HepG2 (cell line): Measurements from ENCODE around the gene DPP3. TPM values are rescaled to one million over a fixed set of nuclear protein-coding genes. Genes with fewer than 3 reads are reported as not detected.

ENCODE experiments used
- FOXK1 ChIP-seq: sonication (generic); formaldehyde crosslinking; IDR thresholded peaks from 2 replicates; pipeline ENCODE4 v1.4.0; 2020; ENCODE audit warnings: low read depth, missing genetic modification reagents, borderline replicate concordance
- MAF1 ChIP-seq: sonication (generic); formaldehyde crosslinking; IDR thresholded peaks from 2 replicates; pipeline ENCODE4 v1.5.0; 2020; ENCODE audit warnings: missing genetic modification reagents, borderline replicate concordance
- MEIS1 ChIP-seq: sonication (generic); formaldehyde crosslinking; IDR thresholded peaks from 2 replicates; pipeline ENCODE4 v1.9.0; 2021; ENCODE audit warnings: mild to moderate bottlenecking, missing genetic modification reagents, moderate library complexity, borderline replicate concordance
- YEATS4 ChIP-seq: sonication (generic); formaldehyde crosslinking; IDR thresholded peaks from 2 replicates; pipeline ENCODE4 v1.4.0; 2020; ENCODE audit warnings: missing genetic modification reagents, borderline replicate concordance
- ZFP41 ChIP-seq: sonication (generic); formaldehyde crosslinking; IDR thresholded peaks from 2 replicates; pipeline ENCODE4 v1.4.0; 2020; ENCODE audit warnings: mild to moderate bottlenecking, missing genetic modification reagents, borderline replicate concordance
- ZSCAN25 ChIP-seq: sonication (generic); formaldehyde crosslinking; IDR thresholded peaks from 2 replicates; pipeline ENCODE4 v1.8.0; 2022; ENCODE audit warnings: mild to moderate bottlenecking, missing genetic modification reagents
- polyA plus RNA-seq, 8 experiments: library from polyadenylated mRNA; depleted of rRNA in 3 of 8; stranded (reverse) in 7 of 8; unstranded in 1 of 8; fragments of >200 nt; fragmentation: Illumina TruSeq in 4 of 8; extraction: Trizol in 4 of 8; gene quantifications; 2 replicates each; pipeline versions ENCODE4 v1.2.1 to v1.2.3, GENCODE V29; 2011 to 2016; ENCODE audit warnings: low read depth in 4 of 8, missing spikeins in 1 of 8, mixed read lengths in 1 of 8; ENCODE audit not compliant: insufficient read depth in 1 of 8
- total RNA-seq, 5 experiments: library from RNA; depleted of rRNA; stranded (reverse); fragments of >200 nt; fragmentation: Illumina TruSeq; extraction: Trizol; gene quantifications; 2 replicates each; pipeline ENCODE4 v1.2.3, GENCODE V29; 2016; ENCODE audit warnings: low read depth in 1 of 5
- TF ChIP-seq, protein P1 (sequence below): sonication (generic); formaldehyde crosslinking; IDR thresholded peaks from 2 replicates; pipeline ENCODE4 v1.9.0; 2022; ENCODE audit warnings: missing genetic modification reagents, mild to moderate bottlenecking, borderline replicate concordance
- TF ChIP-seq, protein P2 (sequence below): IDR thresholded peaks from 2 replicates; pipeline ENCODE4 v1.4.0; 2020; ENCODE audit warnings: mild to moderate bottlenecking, missing genetic modification reagents
- TF ChIP-seq, protein P3 (sequence below): IDR thresholded peaks from 2 replicates; pipeline ENCODE4 v1.6.1; 2016; ENCODE audit warnings: missing compliant biosample characterization, missing genetic modification reagents, borderline replicate concordance
- TF ChIP-seq, protein P4 (sequence below): sonication (generic); formaldehyde crosslinking; conservative IDR thresholded peaks from 2 replicates; pipeline ENCODE4 v1.4.0; 2020; ENCODE audit warnings: mild to moderate bottlenecking, missing genetic modification reagents, moderate library complexity
- TF ChIP-seq, protein P5 (sequence below), 2 experiments: sonication (generic) in 1 of 2; formaldehyde crosslinking in 1 of 2; IDR thresholded peaks; 2 replicates each; pipeline versions ENCODE4 v1.4.0 to v1.6.1; 2016 to 2020; ENCODE audit warnings: borderline replicate concordance in 1 of 2, low read depth in 1 of 2, mild to moderate bottlenecking in 1 of 2, missing genetic modification reagents in 1 of 2

The DPP3 gene
- total and polyA plus RNA-seq, 2 of the 13 experiments (the other 11 are each of a cell fraction or from before 2014, with no cell fraction given), result 38.4 to 59.8 TPM

DNA sequence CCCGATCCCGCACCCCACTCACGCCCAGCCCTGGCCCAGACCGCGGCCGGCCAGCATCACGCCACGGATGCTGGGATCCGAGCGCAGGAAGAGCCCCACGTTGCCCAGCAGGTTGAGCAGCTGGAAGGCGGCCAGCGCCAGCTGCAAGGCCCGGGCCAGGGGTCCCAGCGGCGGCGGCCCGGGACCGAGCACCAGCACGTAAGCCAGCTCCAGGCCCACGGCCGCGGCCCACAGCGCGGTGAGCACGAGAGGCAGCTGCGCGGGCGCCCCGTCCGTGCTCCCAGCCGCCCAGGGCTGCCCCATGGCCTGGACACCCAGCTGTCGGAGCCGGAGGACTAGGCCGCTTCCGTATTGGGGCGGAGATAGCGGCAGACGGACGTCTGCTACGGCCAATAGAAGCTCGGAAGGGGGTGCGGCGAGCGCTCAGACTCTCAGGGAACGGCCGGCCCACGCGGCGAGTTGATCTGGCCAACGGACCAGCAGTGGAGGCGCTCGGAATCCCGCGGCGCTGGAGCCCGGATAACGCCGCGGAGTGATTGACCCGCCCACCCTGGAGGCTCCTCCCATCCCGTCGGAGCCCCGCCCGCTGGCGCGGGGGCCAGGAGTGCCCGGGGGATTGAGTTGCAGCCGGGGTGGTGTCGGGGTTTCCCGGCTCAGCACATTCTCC is 65.6 kb downstream of the DPP3 start, which contains the start of gene ZDHHC24 (continued):
- 0 out of 2 replicates have a peak, but pooled peaks have one; percentile 42 for TF ChIP-seq MAF1 (CRISPR knock-in tag)
- TF ChIP-seq, protein P1, sequence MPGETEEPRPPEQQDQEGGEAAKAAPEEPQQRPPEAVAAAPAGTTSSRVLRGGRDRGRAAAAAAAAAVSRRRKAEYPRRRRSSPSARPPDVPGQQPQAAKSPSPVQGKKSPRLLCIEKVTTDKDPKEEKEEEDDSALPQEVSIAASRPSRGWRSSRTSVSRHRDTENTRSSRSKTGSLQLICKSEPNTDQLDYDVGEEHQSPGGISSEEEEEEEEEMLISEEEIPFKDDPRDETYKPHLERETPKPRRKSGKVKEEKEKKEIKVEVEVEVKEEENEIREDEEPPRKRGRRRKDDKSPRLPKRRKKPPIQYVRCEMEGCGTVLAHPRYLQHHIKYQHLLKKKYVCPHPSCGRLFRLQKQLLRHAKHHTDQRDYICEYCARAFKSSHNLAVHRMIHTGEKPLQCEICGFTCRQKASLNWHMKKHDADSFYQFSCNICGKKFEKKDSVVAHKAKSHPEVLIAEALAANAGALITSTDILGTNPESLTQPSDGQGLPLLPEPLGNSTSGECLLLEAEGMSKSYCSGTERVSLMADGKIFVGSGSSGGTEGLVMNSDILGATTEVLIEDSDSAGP (CRISPR knock-in tag), result peak; percentile 41; the same call in 1 of the 2 replicates
- 0 out of 2 replicates have a peak, but pooled peaks have one; percentile 28 for TF ChIP-seq MEIS1 (CRISPR knock-in tag)
- TF ChIP-seq, protein P2, sequence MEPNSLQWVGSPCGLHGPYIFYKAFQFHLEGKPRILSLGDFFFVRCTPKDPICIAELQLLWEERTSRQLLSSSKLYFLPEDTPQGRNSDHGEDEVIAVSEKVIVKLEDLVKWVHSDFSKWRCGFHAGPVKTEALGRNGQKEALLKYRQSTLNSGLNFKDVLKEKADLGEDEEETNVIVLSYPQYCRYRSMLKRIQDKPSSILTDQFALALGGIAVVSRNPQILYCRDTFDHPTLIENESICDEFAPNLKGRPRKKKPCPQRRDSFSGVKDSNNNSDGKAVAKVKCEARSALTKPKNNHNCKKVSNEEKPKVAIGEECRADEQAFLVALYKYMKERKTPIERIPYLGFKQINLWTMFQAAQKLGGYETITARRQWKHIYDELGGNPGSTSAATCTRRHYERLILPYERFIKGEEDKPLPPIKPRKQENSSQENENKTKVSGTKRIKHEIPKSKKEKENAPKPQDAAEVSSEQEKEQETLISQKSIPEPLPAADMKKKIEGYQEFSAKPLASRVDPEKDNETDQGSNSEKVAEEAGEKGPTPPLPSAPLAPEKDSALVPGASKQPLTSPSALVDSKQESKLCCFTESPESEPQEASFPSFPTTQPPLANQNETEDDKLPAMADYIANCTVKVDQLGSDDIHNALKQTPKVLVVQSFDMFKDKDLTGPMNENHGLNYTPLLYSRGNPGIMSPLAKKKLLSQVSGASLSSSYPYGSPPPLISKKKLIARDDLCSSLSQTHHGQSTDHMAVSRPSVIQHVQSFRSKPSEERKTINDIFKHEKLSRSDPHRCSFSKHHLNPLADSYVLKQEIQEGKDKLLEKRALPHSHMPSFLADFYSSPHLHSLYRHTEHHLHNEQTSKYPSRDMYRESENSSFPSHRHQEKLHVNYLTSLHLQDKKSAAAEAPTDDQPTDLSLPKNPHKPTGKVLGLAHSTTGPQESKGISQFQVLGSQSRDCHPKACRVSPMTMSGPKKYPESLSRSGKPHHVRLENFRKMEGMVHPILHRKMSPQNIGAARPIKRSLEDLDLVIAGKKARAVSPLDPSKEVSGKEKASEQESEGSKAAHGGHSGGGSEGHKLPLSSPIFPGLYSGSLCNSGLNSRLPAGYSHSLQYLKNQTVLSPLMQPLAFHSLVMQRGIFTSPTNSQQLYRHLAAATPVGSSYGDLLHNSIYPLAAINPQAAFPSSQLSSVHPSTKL (CRISPR knock-in tag), result peak; percentile 44; the same call in 1 of the 2 replicates
- TF ChIP-seq, protein P3, sequence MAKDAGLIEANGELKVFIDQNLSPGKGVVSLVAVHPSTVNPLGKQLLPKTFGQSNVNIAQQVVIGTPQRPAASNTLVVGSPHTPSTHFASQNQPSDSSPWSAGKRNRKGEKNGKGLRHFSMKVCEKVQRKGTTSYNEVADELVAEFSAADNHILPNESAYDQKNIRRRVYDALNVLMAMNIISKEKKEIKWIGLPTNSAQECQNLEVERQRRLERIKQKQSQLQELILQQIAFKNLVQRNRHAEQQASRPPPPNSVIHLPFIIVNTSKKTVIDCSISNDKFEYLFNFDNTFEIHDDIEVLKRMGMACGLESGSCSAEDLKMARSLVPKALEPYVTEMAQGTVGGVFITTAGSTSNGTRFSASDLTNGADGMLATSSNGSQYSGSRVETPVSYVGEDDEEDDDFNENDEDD (CRISPR knock-in tag), result peak; percentile 38; the same call in 1 of the 2 replicates
- peak; percentile 21; the same call in 1 of the 2 replicates for TF ChIP-seq FOXK1
- 0 out of 2 replicates have a peak, but pooled peaks have one; percentile 19 for TF ChIP-seq ZSCAN25
- TF ChIP-seq ZFP41 (CRISPR knock-in tag), result no peak
- TF ChIP-seq, protein P4, sequence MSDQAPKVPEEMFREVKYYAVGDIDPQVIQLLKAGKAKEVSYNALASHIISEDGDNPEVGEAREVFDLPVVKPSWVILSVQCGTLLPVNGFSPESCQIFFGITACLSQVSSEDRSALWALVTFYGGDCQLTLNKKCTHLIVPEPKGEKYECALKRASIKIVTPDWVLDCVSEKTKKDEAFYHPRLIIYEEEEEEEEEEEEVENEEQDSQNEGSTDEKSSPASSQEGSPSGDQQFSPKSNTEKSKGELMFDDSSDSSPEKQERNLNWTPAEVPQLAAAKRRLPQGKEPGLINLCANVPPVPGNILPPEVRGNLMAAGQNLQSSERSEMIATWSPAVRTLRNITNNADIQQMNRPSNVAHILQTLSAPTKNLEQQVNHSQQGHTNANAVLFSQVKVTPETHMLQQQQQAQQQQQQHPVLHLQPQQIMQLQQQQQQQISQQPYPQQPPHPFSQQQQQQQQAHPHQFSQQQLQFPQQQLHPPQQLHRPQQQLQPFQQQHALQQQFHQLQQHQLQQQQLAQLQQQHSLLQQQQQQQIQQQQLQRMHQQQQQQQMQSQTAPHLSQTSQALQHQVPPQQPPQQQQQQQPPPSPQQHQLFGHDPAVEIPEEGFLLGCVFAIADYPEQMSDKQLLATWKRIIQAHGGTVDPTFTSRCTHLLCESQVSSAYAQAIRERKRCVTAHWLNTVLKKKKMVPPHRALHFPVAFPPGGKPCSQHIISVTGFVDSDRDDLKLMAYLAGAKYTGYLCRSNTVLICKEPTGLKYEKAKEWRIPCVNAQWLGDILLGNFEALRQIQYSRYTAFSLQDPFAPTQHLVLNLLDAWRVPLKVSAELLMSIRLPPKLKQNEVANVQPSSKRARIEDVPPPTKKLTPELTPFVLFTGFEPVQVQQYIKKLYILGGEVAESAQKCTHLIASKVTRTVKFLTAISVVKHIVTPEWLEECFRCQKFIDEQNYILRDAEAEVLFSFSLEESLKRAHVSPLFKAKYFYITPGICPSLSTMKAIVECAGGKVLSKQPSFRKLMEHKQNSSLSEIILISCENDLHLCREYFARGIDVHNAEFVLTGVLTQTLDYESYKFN (CRISPR knock-in tag), result peak; percentile 25; the same call in 1 of the 2 replicates
- TF ChIP-seq, protein P5, sequence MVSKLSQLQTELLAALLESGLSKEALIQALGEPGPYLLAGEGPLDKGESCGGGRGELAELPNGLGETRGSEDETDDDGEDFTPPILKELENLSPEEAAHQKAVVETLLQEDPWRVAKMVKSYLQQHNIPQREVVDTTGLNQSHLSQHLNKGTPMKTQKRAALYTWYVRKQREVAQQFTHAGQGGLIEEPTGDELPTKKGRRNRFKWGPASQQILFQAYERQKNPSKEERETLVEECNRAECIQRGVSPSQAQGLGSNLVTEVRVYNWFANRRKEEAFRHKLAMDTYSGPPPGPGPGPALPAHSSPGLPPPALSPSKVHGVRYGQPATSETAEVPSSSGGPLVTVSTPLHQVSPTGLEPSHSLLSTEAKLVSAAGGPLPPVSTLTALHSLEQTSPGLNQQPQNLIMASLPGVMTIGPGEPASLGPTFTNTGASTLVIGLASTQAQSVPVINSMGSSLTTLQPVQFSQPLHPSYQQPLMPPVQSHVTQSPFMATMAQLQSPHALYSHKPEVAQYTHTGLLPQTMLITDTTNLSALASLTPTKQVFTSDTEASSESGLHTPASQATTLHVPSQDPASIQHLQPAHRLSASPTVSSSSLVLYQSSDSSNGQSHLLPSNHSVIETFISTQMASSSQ (IDR thresholded peaks at IDR 0.05; ENCODE audit: low read depth), result no peak
- TF ChIP-seq, protein P5 (CRISPR knock-in tag; IDR thresholded peaks at IDR 0.05; ENCODE audit: borderline replicate concordance), result 0 out of 2 replicates have a peak, but pooled peaks have one; percentile 24
- TF ChIP-seq YEATS4 (CRISPR knock-in tag), result peak; percentile 90
